Measurements from ENCODE around the gene TTC7B. TPM values are rescaled to one million over a fixed set of nuclear protein-coding genes. Genes with fewer than 3 reads are reported as not detected.

The TTC7B gene
- total and polyA plus RNA-seq, 10 of the 15 experiments (the other 5 are each of a cell fraction or from before 2014, with no cell fraction given) = under 0.01 to 1.1 (median 0.26) TPM; not detected in 2

DNA sequence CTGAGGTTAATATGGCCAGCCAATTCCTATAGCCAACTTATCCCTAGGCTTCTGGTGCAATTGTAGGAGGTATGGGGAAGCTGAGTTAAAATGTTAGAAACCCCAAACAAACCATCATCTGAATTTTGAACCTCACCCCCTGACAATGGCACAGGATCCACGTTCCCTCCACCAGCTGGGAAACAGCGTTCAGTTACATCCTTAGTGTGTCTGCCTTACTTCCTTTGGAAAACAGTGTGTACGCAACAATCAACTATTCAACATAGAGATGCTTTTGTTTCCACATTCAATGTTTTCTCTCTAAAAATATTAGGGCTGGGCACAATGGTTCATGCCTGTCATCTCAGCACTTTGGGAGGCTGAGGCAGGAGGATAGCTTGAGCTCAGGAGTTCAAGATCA is 203.4 kb downstream of the TTC7B start (continued):
- TF ChIP-seq, protein P1, sequence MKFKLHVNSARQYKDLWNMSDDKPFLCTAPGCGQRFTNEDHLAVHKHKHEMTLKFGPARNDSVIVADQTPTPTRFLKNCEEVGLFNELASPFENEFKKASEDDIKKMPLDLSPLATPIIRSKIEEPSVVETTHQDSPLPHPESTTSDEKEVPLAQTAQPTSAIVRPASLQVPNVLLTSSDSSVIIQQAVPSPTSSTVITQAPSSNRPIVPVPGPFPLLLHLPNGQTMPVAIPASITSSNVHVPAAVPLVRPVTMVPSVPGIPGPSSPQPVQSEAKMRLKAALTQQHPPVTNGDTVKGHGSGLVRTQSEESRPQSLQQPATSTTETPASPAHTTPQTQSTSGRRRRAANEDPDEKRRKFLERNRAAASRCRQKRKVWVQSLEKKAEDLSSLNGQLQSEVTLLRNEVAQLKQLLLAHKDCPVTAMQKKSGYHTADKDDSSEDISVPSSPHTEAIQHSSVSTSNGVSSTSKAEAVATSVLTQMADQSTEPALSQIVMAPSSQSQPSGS (IDR thresholded peaks at IDR 0.05; ENCODE audit: low read length) = no peak
- no peak for TF ChIP-seq CBX3 (IDR thresholded peaks at IDR 0.05; ENCODE audit: borderline replicate concordance, low read depth)
- TF ChIP-seq KDM1A (IDR thresholded peaks at IDR 0.05; ENCODE audit: borderline replicate concordance) = no peak
- TF ChIP-seq NFXL1 (IDR thresholded peaks at IDR 0.05; ENCODE audit: borderline replicate concordance) = no peak
- TF ChIP-seq, protein P2, sequence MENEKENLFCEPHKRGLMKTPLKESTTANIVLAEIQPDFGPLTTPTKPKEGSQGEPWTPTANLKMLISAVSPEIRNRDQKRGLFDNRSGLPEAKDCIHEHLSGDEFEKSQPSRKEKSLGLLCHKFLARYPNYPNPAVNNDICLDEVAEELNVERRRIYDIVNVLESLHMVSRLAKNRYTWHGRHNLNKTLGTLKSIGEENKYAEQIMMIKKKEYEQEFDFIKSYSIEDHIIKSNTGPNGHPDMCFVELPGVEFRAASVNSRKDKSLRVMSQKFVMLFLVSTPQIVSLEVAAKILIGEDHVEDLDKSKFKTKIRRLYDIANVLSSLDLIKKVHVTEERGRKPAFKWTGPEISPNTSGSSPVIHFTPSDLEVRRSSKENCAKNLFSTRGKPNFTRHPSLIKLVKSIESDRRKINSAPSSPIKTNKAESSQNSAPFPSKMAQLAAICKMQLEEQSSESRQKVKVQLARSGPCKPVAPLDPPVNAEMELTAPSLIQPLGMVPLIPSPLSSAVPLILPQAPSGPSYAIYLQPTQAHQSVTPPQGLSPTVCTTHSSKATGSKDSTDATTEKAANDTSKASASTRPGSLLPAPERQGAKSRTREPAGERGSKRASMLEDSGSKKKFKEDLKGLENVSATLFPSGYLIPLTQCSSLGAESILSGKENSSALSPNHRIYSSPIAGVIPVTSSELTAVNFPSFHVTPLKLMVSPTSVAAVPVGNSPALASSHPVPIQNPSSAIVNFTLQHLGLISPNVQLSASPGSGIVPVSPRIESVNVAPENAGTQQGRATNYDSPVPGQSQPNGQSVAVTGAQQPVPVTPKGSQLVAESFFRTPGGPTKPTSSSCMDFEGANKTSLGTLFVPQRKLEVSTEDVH (IDR thresholded peaks at IDR 0.05; ENCODE audit: low read depth, partially characterized antibody) = no peak
- TF ChIP-seq SUZ12 (IDR thresholded peaks at IDR 0.05; ENCODE audit: unreplicated experiment) = no peak
- no peak for TF ChIP-seq SMARCA5 (IDR thresholded peaks at IDR 0.05)

DNA sequence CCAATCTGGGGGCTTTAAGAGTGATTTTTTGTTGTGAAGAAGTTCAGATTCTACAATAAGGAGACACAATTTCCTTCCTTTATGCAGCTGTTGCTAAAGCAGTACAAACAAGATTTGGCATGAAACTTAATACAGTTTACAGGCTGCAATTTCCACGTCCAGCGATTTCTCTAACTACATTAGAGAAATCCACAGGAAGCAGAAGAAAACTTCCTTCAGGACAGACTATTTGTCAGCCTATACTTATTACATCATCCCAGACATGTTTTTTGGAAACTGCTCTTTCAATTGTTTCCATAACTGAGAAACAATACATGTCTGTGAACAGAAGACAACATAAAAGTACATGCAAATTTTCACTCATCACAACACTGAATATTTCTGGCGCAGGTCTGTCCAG is 204.3 kb downstream of the TTC7B start:
- SMC1A ChIA-PET (ENCODE audit: uncharacterized antibody, unreplicated experiment) = no interaction called here
- Histone ChIP-seq H3K9me3 (replicated peaks; ENCODE audit: control insufficient read depth, insufficient read depth, low read length) (no peaks in the 10 kb centered on the region), H3K4me2 (ENCODE audit: control insufficient read depth, insufficient read depth) (no peak overlapping the region), H4K20me1 (ENCODE audit: control insufficient read depth, insufficient read depth) (no peaks in the 10 kb centered on the region), H3K4me1 (ENCODE audit: control insufficient read depth, insufficient read depth, low read length) (no peaks in the 10 kb centered on the region; the same call in 1 of the 2 replicates), H3K36me3 (ENCODE audit: control insufficient read depth in 2 of 2, insufficient read depth in 2 of 2, low read length in 1 of 2) (no peaks in the 10 kb centered on the region), H3K79me2 (ENCODE audit: control insufficient read depth, insufficient read depth, low read length) (no peaks in the 10 kb centered on the region), H3K27ac (ENCODE audit: control insufficient read depth, insufficient read depth) (no peak overlapping the region), H3K4me3 (no peak overlapping the region), H2AFZ (ENCODE audit: control insufficient read depth, low read depth, low read length) (no peak overlapping the region), H3K9ac (ENCODE audit: control insufficient read depth, insufficient read depth, low read length) (no peak overlapping the region), H3K27me3 (replicated peaks in 1 of 2; ENCODE audit: control insufficient read depth in 2 of 2, insufficient read depth in 2 of 2, low read length in 1 of 2) (0 out of 4 replicates have a peak, but pooled peaks cover 0 to 1% of the 10 kb centered on the region in 2 experiments)
- FAIRE-seq (no peak), ATAC-seq (no peak), DNase-seq (ENCODE audit: low read depth, low spot score) (no peak)
- intact Hi-C loops (cut with micrococcal nuclease; ENCODE audit: unreplicated experiment) (no loop called here), in situ Hi-C loops (cut with MboI) (no loop called here)
- no TSS peak for BruUV-seq (replicated peaks)
- POLR2A ChIA-PET = no interaction called here
- 35% methylated on average over 3 of the region's 3 CpGs for WGBS (ENCODE audit: insufficient coverage, insufficient replicate concordance, low lambda C conversion rate, missing lambda C conversion rate)
- RAD21 ChIA-PET (ENCODE audit: unreplicated experiment) = no interaction called here
- CTCF ChIA-PET = no interaction called here
- no peak for TF ChIP-seq IKZF1 (conservative IDR thresholded peaks at IDR 0.05)
- TF ChIP-seq JUNB (IDR thresholded peaks at IDR 0.05) = no peak
- TF ChIP-seq JUND (IDR thresholded peaks at IDR 0.05; ENCODE audit: low read depth, low read length) = no peak
- TF ChIP-seq TAF1 (IDR thresholded peaks at IDR 0.05; ENCODE audit: borderline replicate concordance, low read depth, low read length) = no peak
- TF ChIP-seq, protein P3, sequence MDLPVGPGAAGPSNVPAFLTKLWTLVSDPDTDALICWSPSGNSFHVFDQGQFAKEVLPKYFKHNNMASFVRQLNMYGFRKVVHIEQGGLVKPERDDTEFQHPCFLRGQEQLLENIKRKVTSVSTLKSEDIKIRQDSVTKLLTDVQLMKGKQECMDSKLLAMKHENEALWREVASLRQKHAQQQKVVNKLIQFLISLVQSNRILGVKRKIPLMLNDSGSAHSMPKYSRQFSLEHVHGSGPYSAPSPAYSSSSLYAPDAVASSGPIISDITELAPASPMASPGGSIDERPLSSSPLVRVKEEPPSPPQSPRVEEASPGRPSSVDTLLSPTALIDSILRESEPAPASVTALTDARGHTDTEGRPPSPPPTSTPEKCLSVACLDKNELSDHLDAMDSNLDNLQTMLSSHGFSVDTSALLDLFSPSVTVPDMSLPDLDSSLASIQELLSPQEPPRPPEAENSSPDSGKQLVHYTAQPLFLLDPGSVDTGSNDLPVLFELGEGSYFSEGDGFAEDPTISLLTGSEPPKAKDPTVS (IDR thresholded peaks at IDR 0.05; ENCODE audit: low read depth, low read length) = no peak
- TF ChIP-seq, protein P4, sequence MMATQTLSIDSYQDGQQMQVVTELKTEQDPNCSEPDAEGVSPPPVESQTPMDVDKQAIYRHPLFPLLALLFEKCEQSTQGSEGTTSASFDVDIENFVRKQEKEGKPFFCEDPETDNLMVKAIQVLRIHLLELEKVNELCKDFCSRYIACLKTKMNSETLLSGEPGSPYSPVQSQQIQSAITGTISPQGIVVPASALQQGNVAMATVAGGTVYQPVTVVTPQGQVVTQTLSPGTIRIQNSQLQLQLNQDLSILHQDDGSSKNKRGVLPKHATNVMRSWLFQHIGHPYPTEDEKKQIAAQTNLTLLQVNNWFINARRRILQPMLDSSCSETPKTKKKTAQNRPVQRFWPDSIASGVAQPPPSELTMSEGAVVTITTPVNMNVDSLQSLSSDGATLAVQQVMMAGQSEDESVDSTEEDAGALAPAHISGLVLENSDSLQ (IDR thresholded peaks at IDR 0.05) = no peak
- TF ChIP-seq, protein P5, sequence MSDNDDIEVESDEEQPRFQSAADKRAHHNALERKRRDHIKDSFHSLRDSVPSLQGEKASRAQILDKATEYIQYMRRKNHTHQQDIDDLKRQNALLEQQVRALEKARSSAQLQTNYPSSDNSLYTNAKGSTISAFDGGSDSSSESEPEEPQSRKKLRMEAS (IDR thresholded peaks at IDR 0.05; ENCODE audit: low read depth, low read length) = no peak
- TF ChIP-seq, protein P6, sequence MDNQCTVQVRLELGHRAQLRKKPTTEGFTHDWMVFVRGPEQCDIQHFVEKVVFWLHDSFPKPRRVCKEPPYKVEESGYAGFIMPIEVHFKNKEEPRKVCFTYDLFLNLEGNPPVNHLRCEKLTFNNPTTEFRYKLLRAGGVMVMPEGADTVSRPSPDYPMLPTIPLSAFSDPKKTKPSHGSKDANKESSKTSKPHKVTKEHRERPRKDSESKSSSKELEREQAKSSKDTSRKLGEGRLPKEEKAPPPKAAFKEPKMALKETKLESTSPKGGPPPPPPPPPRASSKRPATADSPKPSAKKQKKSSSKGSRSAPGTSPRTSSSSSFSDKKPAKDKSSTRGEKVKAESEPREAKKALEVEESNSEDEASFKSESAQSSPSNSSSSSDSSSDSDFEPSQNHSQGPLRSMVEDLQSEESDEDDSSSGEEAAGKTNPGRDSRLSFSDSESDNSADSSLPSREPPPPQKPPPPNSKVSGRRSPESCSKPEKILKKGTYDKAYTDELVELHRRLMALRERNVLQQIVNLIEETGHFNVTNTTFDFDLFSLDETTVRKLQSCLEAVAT (IDR thresholded peaks at IDR 0.05) = no peak
- TF ChIP-seq POLR2A (IDR thresholded peaks at IDR 0.05; ENCODE audit: low read depth, low read length) = no peak
